Measurements from ENCODE around the gene CCDC174.

DNA sequence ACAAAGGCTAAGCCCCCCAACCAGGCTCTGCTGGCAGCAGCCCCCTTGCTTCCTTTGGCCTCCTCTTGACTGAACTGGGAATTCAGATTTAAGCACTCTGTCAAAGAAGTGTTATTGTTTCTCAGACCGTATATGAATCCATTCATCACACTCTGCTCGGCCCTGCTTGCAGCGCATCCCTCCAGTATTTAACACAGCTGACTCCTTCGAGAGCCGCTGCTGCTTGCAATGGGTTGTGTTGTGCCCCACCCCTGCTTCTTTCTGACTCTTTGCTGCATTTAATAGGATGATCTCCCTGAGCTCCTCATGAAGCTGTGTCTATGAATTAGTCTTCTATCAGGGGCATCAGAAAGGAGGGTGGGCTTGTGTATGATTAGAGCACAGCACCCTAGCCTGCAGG is 54.5 kb downstream of the CCDC174 start:
- TF ChIP-seq POLR2A (IDR thresholded peaks at IDR 0.05; ENCODE audit: low read depth, low read length), result no peak
- TF ChIP-seq, protein P1, sequence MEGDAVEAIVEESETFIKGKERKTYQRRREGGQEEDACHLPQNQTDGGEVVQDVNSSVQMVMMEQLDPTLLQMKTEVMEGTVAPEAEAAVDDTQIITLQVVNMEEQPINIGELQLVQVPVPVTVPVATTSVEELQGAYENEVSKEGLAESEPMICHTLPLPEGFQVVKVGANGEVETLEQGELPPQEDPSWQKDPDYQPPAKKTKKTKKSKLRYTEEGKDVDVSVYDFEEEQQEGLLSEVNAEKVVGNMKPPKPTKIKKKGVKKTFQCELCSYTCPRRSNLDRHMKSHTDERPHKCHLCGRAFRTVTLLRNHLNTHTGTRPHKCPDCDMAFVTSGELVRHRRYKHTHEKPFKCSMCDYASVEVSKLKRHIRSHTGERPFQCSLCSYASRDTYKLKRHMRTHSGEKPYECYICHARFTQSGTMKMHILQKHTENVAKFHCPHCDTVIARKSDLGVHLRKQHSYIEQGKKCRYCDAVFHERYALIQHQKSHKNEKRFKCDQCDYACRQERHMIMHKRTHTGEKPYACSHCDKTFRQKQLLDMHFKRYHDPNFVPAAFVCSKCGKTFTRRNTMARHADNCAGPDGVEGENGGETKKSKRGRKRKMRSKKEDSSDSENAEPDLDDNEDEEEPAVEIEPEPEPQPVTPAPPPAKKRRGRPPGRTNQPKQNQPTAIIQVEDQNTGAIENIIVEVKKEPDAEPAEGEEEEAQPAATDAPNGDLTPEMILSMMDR (conservative IDR thresholded peaks at IDR 0.05; ENCODE audit: low read depth, low read length), result no peak
- no peak for TF ChIP-seq SMC3 (IDR thresholded peaks at IDR 0.05; ENCODE audit: low read depth, low read length)

All from IMR-90 (cell line).